Adrenal gland (tissue), 12 donors: Measurements from ENCODE around the gene PIK3C2G. TPM values are rescaled to one million over a fixed set of nuclear protein-coding genes. Genes with fewer than 3 reads are reported as not detected.

Source experiments
- DNase-seq, 7 donors: peaks; one replicate each; pipeline ENCODE4 v3.0.0-alpha.2; 2019 to 2020
- H3K27ac ChIP-seq, 5 donors: fragments of 200-600 bp; sonication (generic) in 4 of 5; 1 replicate in 3 of 5; 2 replicates in 2 of 5; pipeline versions ENCODE4 v1.5.1 to v1.8.0; 2016 to 2020; ENCODE audit warnings: mild to moderate bottlenecking in 1 of 5
- H3K27me3 ChIP-seq: fragments of 200-600 bp; 2 replicates; pipeline ENCODE4 v1.8.0; 2021
- H3K36me3 ChIP-seq, 2 donors: fragments of 200-600 bp; replicated peaks in 1 of 2; 1 replicate in 1 of 2; 2 replicates in 1 of 2; pipeline versions ENCODE4 v1.5.1 to v1.8.0; 2018 to 2022
- H3K4me1 ChIP-seq, 2 donors: fragments of 200-600 bp; replicated peaks in 1 of 2; 1 replicate in 1 of 2; 2 replicates in 1 of 2; pipeline versions ENCODE4 v1.5.1 to v1.8.0; 2018 to 2021
- H3K4me3 ChIP-seq, 4 donors: fragments of 200-600 bp; sonication (generic) in 3 of 4; one replicate each; pipeline ENCODE4 v1.5.1; 2016 to 2018
- H3K9me3 ChIP-seq, 3 donors: fragments of 200-600 bp; sonication (generic) in 1 of 3; replicated peaks in 1 of 3; 1 replicate in 2 of 3; 2 replicates in 1 of 3; pipeline versions ENCODE4 v1.5.1 to v1.8.0; 2016 to 2021
- POLR2A ChIP-seq, 2 donors: fragments of 450-650 bp; IDR thresholded peaks; one replicate each; pipeline ENCODE4 v1.6.1; 2017; ENCODE audit warnings: antibody characterized with exemption in 2 of 2, mild to moderate bottlenecking in 2 of 2, moderate library complexity in 1 of 2
- WGBS, 4 donors: extraction: QIAGEN DNeasy Blood & Tissue Kit in 2 of 4; methylation state at CpG; one replicate each; pipeline versions ENCODE4 v1.1.5 to v1.1.7; 2013 to 2017; 5-methylcytosine and 5-hydroxymethylcytosine counted together
- intact Hi-C, 2 donors: fragments of 100-400 bp; cut with DNase I; formaldehyde crosslinking; loops; one replicate each; pipeline versions ENCODE4 v1.14.1 to v1.15.0; 2022 to 2023
- polyA plus RNA-seq, 3 donors: library from polyadenylated mRNA; stranded (reverse); fragments of 200-250 nt in 2 of 3; fragments of 350-450 nt in 1 of 3; fragmentation: Illumina TruSeq in 1 of 3; extraction: RNeasy Lipid Tissue Mini Kit (QIAGEN cat#74804) in 1 of 3; gene quantifications; one replicate each; pipeline ENCODE4 v1.2.3, GENCODE V29; 2013 to 2014
- total RNA-seq, 9 donors: library from RNA; depleted of rRNA in 4 of 9; stranded (reverse); fragments of >200 nt in 4 of 9; fragments of 120-200 nt in 1 of 9; fragmentation: NEBNext Ultra II Directional in 1 of 9; extraction: Animal tissue kit (Norgen Biotek cat#: 25700) in 1 of 9; gene quantifications; one replicate each; pipeline versions ENCODE4 v1.1.0 to v1.2.4, GENCODE V29; 2013 to 2023
- TF ChIP-seq, protein P1 (sequence below), 6 experiments: fragments of 450-650 bp in 4 of 6; fragments of 200-600 bp in 2 of 6; sonication (generic) in 1 of 6; IDR thresholded peaks; 1 replicate in 5 of 6; 2 replicates in 1 of 6; pipeline versions ENCODE4 v1.5.1 to v1.8.0; 2016 to 2021; ENCODE audit warnings: antibody characterized with exemption in 6 of 6, mild to moderate bottlenecking in 2 of 6, moderate library complexity in 1 of 6
- donor health status: healthy with polysubstance abuse.
- donor health status: Bipolar disorder and iron deficiency.
- donor health status: DM: yes; HTN: yes; CAD: no.
- donor health status: DM: no; HTN: no; CAD: no.
- donor health status: DM: no; HTN: no; CAD: no.
- donor health status: DM: yes; HTN: yes; CAD: no.

The PIK3C2G gene
- total and polyA plus RNA-seq, 12 donors, result 0.11 to 1.3 (median 0.54) TPM

DNA sequence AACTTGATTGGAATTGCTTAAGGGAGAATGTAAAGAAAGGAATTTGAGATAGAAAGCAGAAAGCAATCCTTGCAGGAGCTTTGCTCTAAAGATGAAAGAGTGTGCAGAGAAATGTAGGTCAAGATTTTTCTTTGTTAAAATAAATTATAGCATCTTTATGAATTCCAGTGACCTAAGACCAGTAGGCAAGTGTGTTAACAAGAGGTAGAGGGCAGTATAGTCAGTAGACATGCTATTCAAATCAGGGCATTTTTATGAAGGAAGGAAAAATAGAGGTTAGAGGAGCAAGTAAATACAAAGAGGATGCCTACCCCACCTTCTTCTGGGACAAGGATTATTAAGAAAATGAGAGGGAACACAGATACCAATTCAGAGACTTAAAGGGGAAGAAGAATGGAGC is 328.0 kb downstream of the PIK3C2G start:
- TF ChIP-seq, protein P1, sequence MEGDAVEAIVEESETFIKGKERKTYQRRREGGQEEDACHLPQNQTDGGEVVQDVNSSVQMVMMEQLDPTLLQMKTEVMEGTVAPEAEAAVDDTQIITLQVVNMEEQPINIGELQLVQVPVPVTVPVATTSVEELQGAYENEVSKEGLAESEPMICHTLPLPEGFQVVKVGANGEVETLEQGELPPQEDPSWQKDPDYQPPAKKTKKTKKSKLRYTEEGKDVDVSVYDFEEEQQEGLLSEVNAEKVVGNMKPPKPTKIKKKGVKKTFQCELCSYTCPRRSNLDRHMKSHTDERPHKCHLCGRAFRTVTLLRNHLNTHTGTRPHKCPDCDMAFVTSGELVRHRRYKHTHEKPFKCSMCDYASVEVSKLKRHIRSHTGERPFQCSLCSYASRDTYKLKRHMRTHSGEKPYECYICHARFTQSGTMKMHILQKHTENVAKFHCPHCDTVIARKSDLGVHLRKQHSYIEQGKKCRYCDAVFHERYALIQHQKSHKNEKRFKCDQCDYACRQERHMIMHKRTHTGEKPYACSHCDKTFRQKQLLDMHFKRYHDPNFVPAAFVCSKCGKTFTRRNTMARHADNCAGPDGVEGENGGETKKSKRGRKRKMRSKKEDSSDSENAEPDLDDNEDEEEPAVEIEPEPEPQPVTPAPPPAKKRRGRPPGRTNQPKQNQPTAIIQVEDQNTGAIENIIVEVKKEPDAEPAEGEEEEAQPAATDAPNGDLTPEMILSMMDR (IDR thresholded peaks at IDR 0.05), result peak in 1 of 6 experiments; percentile 17
- no peak for TF ChIP-seq POLR2A (IDR thresholded peaks at IDR 0.05)
- Histone ChIP-seq H3K36me3 (no peaks in the 10 kb centered on the region), H3K4me3 (no peak overlapping the region), H3K27me3 (no peaks in the 10 kb centered on the region), H3K9me3 (no peaks in the 10 kb centered on the region), H3K4me1 (no peaks in the 10 kb centered on the region), H3K27ac (no peak overlapping the region)
- no peak for DNase-seq
- intact Hi-C loops, result no loop called here

DNA sequence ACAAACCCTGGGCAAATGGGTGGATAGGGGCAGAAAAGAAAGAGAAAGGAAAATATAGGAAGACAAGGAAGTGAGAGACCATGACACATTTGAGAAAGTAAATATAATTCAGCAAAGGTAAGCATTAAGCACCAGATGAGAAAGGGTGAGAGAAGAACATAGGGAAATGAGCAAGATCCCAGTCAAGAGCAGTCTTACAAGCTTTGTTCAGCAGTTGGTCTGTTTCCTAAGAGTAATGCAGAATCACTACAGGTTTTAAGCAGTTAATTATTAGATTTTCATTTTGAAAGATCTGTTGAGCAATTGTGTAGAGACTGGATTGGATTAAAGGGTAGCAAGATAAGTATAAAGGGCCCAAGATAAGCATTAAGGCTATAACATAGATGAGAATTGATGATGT is 330.2 kb downstream of the PIK3C2G start:
- Histone ChIP-seq H3K9me3 (no peaks in the 10 kb centered on the region), H3K4me1 (no peaks in the 10 kb centered on the region), H3K4me3 (no peak overlapping the region), H3K27me3 (no peaks in the 10 kb centered on the region), H3K27ac (no peak overlapping the region), H3K36me3 (no peaks in the 10 kb centered on the region)
- intact Hi-C loops, result no loop called here
- no peak for DNase-seq
- no peak for TF ChIP-seq POLR2A (IDR thresholded peaks at IDR 0.05)
- TF ChIP-seq, protein P1 (IDR thresholded peaks at IDR 0.05), result no peak

DNA sequence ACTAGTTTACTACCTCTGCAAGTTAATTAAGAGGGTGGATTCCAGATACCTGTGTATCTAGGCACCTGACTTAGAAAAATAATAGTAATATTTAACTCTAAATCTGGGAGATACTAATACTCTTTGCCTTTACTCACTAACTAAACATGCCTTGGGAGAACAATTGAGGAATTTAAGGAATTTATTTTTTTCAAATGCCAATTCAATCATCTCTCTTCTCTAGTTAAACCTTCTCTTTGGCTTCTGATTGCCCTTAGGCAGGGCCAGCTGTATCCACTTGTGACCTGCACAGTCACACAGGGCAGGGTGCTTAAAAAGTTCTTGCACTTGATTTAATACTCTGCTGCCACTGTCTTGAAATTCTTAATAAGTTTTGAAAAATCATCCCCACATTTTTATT is 334.1 kb downstream of the PIK3C2G start:
- Histone ChIP-seq H3K36me3 (no peaks in the 10 kb centered on the region), H3K27ac (no peak overlapping the region), H3K27me3 (no peaks in the 10 kb centered on the region), H3K4me1 (no peaks in the 10 kb centered on the region), H3K4me3 (no peak overlapping the region), H3K9me3 (peaks cover 0 to 3% (median 0%) of the 10 kb centered on the region in 3 donors)
- DNase-seq, result no peak
- intact Hi-C loops, result no loop called here
- TF ChIP-seq, protein P1 (IDR thresholded peaks at IDR 0.05), result no peak
- TF ChIP-seq POLR2A (IDR thresholded peaks at IDR 0.05), result no peak

DNA sequence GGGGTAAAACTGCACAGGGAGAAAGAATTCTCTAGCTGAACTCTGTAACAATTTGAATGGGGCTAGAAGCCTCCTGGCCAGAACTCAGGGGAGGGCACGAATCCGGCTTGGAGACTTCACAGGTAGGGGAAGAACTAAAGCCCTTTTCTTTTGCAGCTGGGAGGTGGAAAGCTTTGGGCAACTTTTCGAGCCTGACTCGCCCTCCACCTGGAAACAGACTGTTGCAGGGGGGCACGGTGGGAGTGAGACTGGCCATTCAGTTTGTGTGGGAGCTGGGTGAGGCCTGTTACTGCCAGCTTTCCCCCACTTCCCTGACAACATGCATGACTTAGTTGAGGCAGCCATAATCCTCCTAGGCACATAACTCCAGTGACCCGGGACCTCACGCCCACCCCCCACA is 340.6 kb downstream of the PIK3C2G start:
- H3K9me3 ChIP-seq, result peaks cover 0 to 3% (median 0%) of the 10 kb centered on the region in 3 donors
- H3K36me3 ChIP-seq, result no peaks in the 10 kb centered on the region
- H3K27ac ChIP-seq, result no peak overlapping the region
- H3K4me3 ChIP-seq, result no peak overlapping the region
- H3K4me1 ChIP-seq, result no peaks in the 10 kb centered on the region
- TF ChIP-seq, protein P1 (IDR thresholded peaks at IDR 0.05), result no peak
- TF ChIP-seq POLR2A (IDR thresholded peaks at IDR 0.05), result no peak
- intact Hi-C loops, result no loop called here
- H3K27me3 ChIP-seq, result no peaks in the 10 kb centered on the region
- WGBS, 4 donors, result 89 to 93% (median 91%) methylated on average over 5 to 7 of the region's 7 CpGs
- no peak for DNase-seq
